ENCODE measurements around the gene ZNF423.

ZNF423 gene

GRCh38 chr16:49628148-49628547, 227.8 kb downstream of the ZNF423 start:
- no peak overlapping the region for H3K27ac ChIP-seq
- no peak for TF ChIP-seq CTCF (conservative IDR thresholded peaks at IDR 0.05)

GRCh38 chr16:49625311-49626065, 230.4 kb downstream of the ZNF423 start:
- H3K27ac ChIP-seq = no peak overlapping the region
- no peak for TF ChIP-seq CTCF (conservative IDR thresholded peaks at IDR 0.05)

- TF ChIP-seq CTCF (conservative IDR thresholded peaks at IDR 0.05) = no peak
- no peak overlapping the region for H3K27ac ChIP-seq
Observed at GRCh38 chr16:49623501-49624266, 232.2 kb downstream of the ZNF423 start.

- no peak overlapping the region for H3K27ac ChIP-seq
- TF ChIP-seq CTCF (conservative IDR thresholded peaks at IDR 0.05) = no peak
Observed at GRCh38 chr16:49622421-49623402, 233.2 kb downstream of the ZNF423 start.

GRCh38 chr16:49622084-49622390, 233.9 kb downstream of the ZNF423 start:
- no peak for TF ChIP-seq CTCF (conservative IDR thresholded peaks at IDR 0.05)
- no peak overlapping the region for H3K27ac ChIP-seq

GRCh38 chr16:49621241-49622083, 234.4 kb downstream of the ZNF423 start:
- no peak for TF ChIP-seq CTCF (conservative IDR thresholded peaks at IDR 0.05)
- H3K27ac ChIP-seq = no peak overlapping the region

Measured in VCaP (cell line).